LNCaP clone FGC (cell line): ENCODE measurements around the gene SPTBN1.

Source experiments
- DNase-seq: peaks from one replicate; pipeline ENCODE4 v3.0.0-alpha.2; 2011; ENCODE audit warnings: low read depth
- H3K4me3 ChIP-seq: 2 replicates; pipeline ENCODE4 v1.5.1; 2011; ENCODE audit warnings: mild to moderate bottlenecking, low read depth, low read length, control low read depth
- TF ChIP-seq, protein P1 (sequence below): IDR thresholded peaks from 2 replicates; pipeline ENCODE4 v1.5.1; 2012; ENCODE audit warnings: mild to moderate bottlenecking; ENCODE audit not compliant: control insufficient read depth, insufficient read depth; ENCODE audit errors: extremely low read depth

Gene SPTBN1

GRCh38 chr2:54640834-54641540 lies 184.9 kb downstream of the SPTBN1 start:
- no peak for DNase-seq
- TF ChIP-seq, protein P1, sequence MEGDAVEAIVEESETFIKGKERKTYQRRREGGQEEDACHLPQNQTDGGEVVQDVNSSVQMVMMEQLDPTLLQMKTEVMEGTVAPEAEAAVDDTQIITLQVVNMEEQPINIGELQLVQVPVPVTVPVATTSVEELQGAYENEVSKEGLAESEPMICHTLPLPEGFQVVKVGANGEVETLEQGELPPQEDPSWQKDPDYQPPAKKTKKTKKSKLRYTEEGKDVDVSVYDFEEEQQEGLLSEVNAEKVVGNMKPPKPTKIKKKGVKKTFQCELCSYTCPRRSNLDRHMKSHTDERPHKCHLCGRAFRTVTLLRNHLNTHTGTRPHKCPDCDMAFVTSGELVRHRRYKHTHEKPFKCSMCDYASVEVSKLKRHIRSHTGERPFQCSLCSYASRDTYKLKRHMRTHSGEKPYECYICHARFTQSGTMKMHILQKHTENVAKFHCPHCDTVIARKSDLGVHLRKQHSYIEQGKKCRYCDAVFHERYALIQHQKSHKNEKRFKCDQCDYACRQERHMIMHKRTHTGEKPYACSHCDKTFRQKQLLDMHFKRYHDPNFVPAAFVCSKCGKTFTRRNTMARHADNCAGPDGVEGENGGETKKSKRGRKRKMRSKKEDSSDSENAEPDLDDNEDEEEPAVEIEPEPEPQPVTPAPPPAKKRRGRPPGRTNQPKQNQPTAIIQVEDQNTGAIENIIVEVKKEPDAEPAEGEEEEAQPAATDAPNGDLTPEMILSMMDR = no peak
- H3K4me3 ChIP-seq = no peak overlapping the region

- no peak for DNase-seq
- TF ChIP-seq, protein P1 = no peak
- H3K4me3 ChIP-seq = no peak overlapping the region
These were observed 185.9 kb downstream of the SPTBN1 start for GRCh38 chr2:54641988-54642387.

DNA sequence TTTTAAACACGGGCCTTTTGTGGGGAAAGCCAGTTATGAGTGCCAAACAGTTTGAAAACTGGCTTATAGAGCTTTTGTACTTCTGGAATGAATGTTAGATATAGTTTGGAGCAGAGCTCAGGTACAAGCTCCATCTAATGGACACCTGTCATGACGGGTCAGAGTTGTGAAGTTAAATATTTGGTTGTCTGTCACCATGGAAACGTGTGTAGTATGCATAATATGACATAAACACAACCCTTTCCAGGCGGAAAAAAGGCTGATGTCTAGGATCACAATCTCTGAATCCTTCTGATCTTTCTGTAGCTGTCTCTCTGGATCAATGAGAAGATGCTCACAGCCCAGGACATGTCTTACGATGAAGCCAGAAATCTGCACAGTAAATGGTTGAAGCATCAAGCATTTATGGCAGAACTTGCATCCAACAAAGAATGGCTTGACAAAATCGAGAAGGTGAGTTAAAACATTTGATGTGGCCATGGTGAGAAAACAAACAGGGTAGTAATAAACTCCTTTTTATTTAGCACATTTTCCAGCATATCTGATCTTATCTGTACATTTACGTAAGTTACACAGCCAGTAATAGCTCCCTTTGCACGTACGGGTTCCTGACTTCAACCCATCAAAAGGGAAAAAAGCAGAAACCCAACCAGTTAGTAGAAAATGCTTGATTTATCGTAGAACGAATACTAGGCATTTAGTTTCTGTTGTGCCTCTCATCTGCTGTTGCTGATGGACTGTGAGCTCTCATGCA lies 186.7 kb downstream of the SPTBN1 start:
- TF ChIP-seq, protein P1 = no peak
- H3K4me3 ChIP-seq = no peak overlapping the region
- no peak for DNase-seq

DNA sequence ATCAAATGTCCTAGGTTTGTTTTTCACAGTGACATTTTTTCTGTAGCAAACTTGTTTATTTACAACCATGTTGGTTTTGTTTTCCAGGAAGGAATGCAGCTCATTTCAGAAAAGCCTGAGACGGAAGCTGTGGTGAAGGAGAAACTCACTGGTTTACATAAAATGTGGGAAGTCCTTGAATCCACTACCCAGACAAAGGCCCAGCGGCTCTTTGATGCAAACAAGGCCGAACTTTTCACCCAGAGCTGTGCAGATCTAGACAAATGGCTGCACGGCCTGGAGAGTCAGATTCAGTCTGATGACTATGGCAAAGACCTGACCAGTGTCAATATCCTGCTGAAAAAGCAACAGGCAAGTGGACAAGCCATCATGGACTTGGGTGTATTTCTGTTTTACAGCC lies 188.1 kb downstream of the SPTBN1 start:
- TF ChIP-seq, protein P1 = no peak
- no peak for DNase-seq
- H3K4me3 ChIP-seq = no peak overlapping the region

- DNase-seq = no peak
- TF ChIP-seq, protein P1 = no peak
- H3K4me3 ChIP-seq = no peak overlapping the region
These were observed 190.2 kb downstream of the SPTBN1 start for GRCh38 chr2:54646170-54646927.

- TF ChIP-seq, protein P1 = no peak
- H3K4me3 ChIP-seq = no peak overlapping the region
- DNase-seq = no peak
These were observed 192.1 kb downstream of the SPTBN1 start for GRCh38 chr2:54648256-54648655.
